Kidney glomerular epithelial cell (primary cell): ENCODE results near the gene CA5A.
"Not testable (repeated sequence)": the region's sequence is repeated elsewhere in the genome, so short reads cannot be mapped to it uniquely, and the experiment has no call there.

Experiments used
- DNase-seq: peaks from one replicate; lab custom pipeline; 2025; lab: John Stamatoyannopoulos, UW

Gene CA5A

DNA sequence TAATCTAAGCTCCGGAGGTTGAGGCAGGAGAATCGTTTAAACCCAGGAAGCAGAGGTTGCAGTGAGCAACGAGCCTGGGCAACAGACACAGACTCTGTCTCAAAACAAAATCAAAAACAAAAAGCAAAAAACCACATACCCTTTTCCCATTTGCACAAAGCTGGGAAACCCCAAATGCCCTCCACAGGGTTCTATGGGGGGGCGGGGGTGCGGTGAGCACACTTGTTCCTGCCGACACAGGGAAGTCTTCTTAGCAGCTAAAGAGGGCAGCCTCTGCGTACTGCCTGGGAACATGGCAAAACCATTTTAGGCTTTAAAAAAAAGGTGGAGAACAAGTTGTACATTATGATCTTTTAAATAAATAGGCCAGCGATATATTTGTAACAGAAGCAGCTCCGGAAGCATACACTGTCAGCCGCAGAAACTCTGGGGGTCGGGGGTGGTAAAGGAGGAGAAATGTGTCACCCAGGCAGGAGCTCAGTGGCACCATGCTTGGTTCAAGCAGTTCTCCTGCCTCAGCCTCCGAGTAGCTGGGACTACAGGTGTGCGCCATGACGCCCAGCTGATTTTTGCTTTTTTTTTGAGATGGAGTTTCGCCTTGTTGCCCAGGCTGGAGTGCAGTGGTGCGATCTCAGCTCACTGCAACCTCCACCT, 70.3 kb downstream of the CA5A start:
- DNase-seq = not testable (repeated sequence)

DNA sequence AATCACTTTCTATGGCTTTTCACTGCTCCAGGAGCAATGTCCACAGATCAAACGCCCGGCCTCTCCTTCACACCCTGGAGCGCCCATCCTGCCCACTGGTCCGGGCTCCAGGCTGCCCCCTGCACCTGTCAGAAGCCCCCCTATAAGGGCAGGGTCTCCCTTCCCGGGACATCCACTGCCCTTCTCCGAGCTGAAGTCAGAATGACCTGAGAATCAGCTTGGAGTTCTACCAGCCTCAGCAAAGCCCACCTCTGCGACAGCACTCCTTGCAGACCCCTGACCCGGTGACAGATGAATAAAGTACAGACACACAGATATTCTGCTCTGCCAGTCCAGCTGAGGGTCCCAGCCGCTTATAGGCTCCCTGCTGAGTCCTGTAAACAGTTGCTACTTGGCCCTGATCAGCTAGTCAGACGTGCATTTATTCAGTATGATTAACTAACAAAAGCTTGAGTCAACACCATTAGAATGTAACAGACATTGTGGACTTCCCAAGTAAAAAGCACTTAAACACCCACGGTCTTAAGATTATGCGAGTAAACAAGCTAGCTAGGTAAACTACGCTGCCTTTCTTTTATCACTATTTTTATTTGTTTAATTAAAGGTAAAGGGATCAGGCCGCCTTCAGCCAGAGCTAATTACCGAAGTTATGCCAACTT, 71.9 kb downstream of the CA5A start:
- no peak for DNase-seq

DNA sequence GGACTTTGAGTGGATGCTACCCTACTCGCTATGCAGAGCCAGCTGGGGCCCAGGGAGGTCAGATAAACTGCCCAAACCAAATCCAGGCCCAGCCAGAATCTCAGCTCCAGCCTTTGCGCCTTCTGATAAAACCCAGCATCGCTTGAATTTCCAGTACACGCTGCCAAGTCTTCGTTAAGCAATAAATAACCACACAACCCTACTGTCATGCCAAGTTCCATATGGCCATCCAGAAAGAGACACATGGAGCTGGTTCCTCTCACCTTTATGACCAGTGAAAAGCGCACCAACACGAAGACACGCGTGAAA, 73.0 kb downstream of the CA5A start:
- DNase-seq = not testable (repeated sequence)

DNA sequence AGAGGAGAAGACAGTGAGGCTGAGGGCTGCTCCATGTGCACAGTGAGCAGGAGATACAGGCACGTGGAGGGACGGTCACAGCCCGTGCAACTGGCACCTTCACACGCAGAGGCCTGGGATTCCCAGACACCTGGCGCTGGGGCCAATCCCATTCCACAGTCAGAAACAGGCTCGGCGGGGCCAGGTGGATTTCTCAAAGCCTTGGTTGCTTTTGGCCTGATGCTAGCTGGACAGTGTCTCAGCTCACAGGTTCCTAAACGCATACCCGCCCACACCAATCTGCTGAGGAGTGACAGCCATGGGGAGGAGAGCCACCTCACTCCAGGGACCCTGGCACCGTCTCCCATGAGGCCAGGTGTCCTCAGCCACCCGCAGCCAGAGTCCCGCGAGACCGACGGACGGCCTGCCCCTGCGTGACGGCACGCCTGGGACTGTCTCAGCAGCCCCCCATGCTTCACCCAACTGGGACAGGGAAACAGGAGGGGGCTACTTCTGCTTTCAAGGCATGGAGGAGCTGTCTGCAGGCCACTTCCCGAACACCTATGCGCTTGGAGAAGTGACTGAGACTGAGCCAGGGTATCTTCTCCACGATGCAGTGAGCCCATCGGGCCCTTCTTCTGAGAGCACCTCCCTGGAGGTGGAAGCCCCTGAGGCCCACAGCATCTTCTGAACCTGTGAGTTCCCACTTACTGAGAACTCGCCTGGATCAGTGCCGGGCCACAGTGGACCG, 73.6 kb downstream of the CA5A start:
- not testable (repeated sequence) for DNase-seq

DNA sequence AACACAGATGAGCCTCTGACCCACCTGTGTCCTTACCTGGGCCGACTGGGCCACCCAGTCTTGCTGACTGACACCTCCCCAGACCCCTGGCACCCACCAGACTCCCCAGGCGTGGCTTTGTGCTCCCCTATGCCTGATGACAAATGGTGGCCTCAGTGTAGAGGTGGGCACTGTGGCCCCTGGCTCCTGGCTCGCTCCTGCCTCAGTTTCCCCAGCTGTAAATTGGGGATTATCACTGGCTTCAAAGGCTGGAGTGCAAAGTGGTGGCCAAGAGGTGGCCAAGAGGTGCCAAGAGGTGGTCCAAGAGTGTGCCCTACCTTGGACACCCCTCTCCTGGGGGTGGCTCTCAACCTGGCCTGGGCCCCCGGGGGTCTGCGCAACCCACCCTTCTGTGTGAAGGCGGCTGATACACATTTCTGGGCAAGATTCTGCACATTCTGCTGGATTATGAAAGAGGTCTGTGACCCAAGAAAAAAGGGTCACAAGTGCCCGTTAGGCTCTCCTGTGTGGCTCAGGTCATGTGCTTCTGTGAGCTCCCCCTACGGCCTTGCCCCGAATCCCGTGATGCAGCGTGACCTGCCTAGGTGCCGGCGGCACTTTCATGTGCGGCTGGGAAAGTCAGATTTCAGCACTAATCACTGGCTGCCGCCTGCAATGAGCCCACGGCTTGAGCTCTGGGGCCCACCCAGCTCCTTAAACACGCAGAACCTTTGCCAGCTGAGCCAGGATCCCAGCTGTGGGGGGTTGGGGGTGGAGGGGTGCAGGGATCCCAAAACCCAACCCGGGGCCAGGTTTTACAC, 74.8 kb downstream of the CA5A start:
- not testable (repeated sequence) for DNase-seq

DNA sequence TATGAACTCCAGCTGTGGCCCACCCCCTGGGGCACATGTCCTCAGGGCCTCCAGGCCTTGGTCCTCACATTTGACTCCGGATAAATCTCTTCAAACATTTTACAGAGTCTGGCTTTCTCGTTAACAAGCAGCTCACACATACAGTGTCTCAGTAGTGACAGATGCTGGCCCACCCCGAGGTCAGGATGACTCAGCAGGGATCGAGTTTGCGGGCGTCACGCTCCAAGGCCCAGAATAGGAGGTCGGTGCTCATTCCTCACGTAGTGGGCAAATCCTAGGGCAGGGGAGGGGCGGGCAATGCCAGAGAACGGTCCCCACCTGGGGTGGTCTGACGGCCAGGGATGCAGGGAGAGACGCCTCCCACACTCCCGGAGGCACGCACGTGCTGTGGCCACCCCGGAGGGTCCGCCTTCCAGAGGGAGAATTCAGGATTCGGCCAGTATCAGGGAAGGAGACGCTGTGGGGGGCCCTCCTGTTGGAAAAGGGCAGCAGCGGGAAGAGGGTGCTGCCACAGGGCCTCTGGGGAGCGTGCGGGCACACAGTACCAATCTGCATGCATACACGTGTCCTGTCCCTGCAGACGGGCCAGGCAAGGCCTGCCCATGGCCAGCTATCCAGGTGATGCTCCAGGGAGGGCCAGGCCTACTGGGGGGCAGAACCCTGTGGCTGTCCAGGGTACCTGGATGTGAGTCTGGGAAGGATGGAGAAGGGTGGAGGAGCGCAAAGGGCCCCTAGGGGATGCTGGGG, 75.6 kb downstream of the CA5A start:
- DNase-seq = peak; percentile 43

DNA sequence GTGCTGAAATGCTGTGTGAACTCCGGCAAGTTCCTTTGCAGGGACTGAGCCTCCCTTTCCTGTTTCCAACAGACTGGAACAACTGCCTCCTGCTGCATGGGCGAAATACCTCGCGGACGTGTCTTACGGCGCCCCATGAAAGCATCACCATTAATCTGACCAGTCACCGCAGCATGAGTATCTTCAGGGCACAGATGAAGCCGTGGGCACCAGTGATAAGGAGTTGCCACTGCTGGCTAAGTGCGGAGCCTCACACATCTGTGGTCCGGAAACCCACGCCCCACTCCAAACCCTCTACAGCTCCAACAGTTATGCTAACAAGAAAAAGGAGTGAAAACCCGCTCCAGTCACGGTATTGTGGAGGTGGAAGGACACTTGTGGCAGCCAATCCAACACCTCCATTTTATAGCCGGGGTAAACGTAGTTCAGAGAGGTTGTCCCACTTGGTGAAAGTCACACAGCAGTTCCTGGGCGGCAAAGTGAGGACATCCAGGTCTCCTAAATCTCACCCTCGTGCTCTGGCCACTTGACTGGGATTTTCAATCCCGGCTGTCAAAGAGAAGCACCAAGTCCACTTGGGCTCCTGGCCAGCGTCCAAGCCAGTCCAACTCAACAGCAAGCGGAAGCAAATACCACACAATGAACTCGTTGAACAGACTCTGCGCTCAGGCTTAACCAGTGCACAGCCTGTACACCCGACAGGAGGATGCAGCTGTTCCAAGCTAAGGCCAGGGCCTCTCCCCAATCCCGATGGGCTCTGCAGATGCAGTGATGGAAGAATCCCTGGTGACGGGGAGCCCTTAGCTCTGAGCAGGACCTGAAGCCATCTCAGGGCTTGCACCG, 78.0 kb downstream of the CA5A start:
- not testable (repeated sequence) for DNase-seq

DNA sequence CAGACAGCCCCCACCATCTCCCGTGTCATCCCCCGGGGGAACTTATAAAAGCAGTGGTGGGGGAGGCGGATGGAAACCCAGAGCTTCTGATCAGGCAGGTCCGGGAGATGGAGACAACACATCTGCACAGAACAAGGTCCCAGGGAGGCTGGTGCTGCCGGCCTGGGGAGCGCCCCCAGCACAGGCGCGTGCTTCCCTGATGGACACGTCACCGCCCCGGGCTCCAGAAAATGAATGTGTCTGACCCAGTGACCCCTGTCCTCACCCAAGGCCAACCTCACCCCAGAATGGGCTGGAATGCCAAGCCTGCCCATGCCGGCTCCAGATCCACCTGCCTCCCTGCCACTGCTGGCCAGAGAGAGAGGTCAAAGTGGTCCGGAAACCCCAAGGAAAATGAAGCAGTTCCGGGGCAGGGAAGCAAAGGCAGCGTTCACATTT, 79.5 kb downstream of the CA5A start:
- no peak for DNase-seq

DNA sequence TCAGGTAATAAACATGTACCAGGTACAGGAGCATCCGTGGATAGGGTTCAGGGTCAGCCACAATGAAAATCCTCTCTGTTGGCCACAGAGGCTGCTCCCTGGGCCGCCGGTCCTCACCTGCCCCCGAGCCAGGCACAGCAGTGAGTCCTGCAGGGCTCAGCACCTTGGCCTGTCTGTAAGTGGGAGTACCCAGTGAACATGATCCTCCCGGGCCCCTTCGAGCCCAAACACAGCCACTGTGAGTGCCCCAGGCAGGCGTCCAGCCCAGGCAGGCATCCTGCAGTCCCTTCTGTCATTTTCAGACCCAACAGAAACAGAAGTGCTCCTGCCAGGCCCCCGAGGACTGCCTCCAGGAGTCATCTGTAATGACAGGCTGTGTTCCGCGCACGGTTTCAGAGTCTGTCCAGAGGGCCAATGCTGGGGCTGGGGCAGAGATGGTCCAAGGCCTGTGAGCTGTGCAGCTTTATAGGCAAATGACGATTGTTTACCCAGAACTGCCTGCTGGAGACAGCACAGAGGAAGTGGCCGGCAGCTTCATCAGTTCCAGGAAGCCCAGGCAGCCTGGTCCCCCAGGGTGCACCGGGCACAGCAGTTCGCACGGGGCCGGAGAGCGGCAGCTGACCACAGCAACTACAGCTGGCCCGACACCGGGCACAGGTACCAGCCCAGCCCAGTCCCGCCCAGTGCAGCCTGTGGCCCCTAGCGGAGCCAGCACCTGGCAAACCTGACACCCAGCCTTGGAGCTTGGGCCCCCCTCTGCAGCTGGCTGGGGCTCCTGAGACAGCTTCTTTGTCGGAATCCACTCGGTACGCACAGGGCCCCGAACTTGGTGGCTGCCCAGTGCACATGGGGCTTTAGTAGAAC, 80.2 kb downstream of the CA5A start:
- no peak for DNase-seq

DNA sequence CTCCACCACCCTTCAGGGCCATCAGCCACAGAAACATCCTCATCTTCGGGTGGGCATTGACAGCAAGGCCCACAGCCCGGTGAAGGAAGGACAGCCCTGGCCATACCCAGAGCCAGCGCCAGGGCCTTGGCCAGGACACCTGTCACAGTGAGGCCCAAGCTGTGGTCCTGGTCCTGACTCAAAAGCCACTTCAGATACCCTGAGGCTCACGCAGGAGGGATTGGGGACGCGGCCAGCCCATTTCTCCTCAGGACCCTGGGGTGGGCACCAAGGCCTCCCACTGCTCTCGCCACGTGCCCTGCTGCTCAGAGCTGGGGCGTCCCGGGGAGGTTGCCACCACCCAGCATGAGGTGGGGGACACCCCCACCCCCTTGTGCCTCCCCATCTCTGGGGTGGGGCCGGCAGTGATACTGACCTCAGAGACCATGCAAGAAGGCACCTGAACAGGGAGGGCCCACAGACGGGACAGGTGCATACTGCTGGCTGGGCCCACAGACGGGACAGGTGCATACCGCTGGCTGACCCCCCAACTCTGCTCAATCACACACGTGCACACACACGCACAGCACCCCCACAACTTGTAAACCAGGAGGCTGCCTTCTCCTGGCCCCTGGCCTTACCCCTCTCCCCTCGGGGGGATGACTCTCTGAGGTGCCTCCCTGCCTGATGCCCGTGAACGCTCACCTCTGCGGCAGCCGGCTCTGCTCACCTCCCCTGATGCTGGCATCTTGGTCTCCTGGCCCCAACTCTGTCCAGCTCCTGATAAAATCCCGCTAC, 81.2 kb downstream of the CA5A start:
- no peak for DNase-seq

DNA sequence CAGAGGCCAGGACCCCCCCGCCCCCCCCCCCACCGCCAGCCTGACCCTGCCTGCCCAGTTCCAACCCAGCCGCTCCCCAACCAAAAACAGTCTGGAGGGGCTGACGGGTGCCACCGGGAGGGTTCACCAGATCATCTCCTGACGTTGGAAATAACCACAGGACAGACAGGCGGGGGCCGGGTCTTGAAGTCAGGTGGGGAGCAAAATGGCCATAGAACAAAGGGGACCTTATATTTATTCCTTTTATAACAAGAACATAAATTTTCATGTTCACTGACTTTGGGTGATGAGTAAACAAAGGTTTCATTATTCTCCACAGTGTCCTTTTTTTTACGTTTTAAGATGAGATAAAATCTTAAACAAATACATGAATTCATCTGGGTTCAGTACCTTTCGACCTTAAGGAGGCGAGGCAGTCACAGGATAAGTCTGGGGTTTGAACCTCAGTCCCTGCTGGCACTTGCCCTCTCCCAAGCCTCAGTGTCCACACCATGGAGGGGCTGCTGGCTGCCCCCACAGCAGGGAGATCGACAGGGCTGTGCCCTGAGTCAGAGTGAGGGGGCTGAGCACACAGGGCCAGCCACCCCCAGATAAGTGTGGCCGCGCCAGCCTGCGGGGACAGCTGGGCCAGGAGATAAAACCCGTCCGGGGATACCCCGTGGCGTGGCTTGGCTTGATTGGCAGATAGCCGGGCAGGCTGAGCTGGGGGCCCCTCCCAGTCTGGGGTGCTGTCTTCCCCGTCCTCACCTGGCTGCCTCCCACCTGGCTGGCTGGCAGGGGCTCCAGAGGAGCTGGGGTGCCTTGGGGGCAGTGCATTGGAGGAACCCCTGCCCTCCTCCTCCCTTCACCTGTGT, 82.0 kb downstream of the CA5A start:
- DNase-seq = no peak

DNA sequence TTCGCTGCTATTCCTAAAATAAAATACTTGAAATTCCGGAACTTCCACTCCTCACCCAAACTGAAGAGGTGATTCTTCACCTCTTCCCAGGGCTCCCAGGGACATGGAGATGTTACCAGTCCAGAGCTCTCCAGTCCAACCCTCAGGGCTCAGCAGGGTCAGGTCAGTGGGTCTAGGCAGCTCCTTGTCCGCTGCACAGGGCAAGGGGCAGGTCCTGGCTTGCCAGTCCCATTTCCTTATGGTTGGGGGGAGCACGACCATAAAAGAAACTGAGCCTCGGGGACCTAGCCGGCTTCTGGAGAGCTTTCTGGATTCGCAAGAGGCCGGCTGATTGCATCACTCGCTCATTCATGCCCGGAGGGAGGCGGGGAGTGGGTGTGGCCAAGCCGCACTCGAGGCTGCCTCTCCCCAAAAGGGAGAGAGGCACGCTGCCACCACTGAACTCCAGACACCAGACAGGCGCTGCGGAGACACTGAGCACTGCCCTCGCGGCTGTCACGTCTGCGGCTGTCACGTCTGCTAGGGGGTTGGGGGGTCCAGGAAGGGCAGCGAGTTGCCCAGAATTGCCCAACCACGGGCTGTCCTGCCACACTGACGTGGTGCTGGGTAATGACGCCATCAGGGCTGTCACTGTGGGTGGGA, 82.8 kb downstream of the CA5A start:
- peak; percentile 61 for DNase-seq

DNA sequence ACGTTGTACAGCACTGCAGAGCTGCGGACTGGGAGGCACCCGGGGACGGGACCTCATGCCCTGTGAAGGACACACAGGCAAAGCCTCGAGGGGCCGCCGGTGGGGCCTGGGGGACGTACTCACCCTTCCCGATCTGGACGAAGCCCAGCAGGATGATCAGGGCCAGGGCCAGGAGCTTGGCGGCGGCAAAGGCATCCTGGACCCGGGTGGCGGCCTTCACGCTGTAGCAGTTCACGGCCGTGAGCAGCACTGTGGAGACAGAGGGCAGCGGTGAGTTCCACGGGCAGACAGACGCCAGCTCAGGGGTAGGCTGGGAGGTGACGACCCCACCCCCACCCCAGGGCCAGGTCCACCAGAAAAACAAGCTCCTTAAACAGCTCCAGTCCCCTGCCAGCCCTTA, 84.7 kb downstream of the CA5A start:
- DNase-seq = no peak

DNA sequence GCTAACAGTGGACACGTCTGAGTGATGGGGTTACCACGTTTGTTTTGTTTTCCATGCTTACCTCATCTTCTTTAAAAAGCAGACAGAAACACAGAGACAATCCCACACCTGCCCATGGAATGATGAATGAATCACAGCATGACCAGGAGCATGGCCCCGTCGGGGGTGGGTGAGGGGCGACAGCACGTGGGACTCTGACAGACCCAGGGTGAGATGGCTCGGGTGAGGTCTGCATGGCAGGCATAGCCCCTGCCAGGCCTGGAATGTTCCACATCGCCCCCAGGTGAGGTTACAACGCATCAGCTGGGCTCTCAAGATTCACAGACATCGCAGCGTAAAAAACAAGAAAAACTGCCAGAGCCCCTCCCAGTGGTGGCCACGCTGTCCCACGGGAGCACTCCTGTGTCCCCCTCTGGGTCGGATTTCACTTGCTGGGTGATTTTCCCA, 85.2 kb downstream of the CA5A start:
- DNase-seq = peak; percentile 38

DNA sequence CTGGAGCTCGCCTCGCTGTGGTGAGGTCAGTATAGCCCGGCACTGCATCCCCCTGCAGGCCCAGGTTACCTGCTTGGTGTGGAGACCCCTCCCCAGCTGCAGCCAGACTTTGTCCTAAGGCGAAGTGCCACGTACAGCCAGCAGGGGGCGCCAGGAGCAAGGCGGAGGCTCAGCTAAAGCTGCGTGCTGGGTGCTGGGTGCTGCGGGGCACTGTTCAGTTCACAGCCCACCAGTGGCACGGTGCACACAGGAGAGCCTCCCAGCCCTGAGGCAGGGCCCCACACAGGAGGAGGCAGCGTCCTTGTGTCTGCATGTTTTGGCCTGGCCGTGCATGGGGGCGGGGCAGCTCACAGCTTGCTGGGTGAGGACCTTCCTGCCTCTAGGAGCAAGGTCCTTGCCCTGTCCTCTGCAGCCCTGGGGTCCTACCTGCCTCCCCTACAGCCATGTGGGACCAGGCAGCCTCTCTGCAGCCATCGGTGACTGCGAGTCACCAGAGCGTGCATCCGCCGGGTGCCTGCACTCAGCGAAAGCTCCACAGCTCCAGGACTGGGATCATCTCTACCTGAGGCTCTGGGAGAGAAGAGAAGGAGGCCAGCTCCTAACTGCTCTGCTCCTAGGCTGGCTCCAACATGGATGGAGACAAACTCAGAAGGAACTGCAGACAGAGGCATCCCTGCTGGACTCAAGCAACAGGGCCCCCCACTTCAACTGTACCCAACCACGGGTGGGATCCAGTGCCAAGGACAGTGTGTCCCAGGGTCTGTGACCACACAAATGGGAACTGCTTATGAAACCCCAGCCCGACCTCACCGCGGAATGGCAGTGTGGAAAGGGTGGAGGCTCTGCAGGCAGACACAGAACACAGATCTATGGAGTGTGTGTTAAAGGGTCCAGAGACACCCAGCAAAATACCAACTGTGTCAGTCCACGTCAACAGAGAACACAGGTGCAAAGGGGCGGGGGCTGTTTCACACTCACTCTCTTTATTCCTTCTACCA, 86.0 kb downstream of the CA5A start:
- DNase-seq = peak; percentile 8

DNA sequence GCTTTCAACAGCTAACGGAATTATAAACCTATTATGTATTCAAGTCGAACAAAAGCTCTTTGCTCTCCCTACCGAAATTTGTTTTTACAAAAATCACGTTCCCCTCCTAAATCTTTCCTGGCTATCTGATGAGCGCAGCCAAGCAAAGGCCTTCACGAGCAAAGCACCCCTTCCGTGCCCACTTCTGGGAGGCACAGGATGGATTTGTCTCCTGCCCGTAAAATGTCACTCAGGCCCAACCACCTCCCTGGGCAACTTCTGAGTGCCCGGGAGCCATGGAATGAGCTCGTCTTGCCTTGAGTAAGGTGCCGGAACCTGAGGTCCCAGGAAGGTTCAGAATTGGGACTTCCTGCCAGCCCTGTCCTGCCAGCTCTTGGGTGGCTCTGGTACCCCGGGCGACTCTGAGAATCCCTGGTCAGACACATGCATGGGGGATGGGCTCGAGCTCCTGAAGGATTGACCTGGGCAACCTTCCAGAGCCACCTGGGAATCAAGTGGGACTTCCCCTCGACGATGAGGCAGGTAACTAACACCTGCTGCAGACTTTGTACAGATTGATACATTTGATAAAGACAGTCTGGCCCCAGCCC, 86.8 kb downstream of the CA5A start:
- DNase-seq = no peak
